ENCODE data around the gene MYF5. TPM values are rescaled to one million over a fixed set of nuclear protein-coding genes. Genes with fewer than 3 reads are reported as not detected.

MYF5 gene
- polyA plus RNA-seq, 3 donors: not detected

DNA sequence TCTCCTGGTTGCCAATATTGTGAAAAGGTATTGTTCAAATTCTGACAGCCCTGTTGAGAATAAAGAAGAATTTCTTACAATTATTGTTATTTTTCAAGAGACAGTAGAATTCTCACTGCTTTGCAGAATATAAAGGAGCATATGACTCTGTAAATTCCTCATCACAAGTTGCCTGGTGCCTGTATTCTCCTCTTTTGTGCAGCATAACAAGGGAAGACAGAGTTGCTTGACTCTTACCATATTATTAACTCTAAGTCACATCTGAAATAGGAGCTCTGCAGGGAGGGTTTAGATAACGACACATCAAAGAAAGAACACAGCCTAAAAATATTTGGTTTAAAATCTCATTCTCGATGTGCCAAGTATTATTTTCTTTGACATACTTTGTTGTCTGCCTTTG lies 31.1 kb downstream of the MYF5 start:
- H3K36me3 Mint-ChIP-seq: no peaks in the 10 kb centered on the region
- H4K20me1 ChIP-seq (ENCODE audit: insufficient read depth, low read length): no peaks in the 10 kb centered on the region
- no peaks in the 10 kb centered on the region for H3K36me3 ChIP-seq (replicated peaks in 1 of 2; ENCODE audit: control insufficient read depth in 1 of 2, insufficient read depth in 2 of 2, low read length in 2 of 2)
- H3K4me1 Mint-ChIP-seq: no peaks in the 10 kb centered on the region
- H3K79me2 ChIP-seq (ENCODE audit: insufficient read depth, low read length): no peaks in the 10 kb centered on the region
- no peak overlapping the region for H3K27ac ChIP-seq (ENCODE audit: low read depth in 1 of 2, low read length in 2 of 2)
- no peak overlapping the region for H2AFZ ChIP-seq (ENCODE audit: insufficient read depth, low read depth, low read length, poor library complexity, severe bottlenecking)
- H3K9me3 Mint-ChIP-seq: peaks cover 0 to 4% (median 0%) of the 10 kb centered on the region in 7 donors
- no peak overlapping the region for H3K4me3 Mint-ChIP-seq
- no peak overlapping the region for H3K27ac Mint-ChIP-seq
- H3K4me1 ChIP-seq (ENCODE audit: control insufficient read depth in 1 of 2, insufficient read depth in 2 of 2, low read length in 2 of 2): no peaks in the 10 kb centered on the region
- H3K27me3 Mint-ChIP-seq (ENCODE audit: low read depth in 3 of 3): peaks cover 0 to 15% (median 2%) of the 10 kb centered on the region in 3 donors
- H3K27me3 ChIP-seq (ENCODE audit: control insufficient read depth in 2 of 2, insufficient read depth in 2 of 2, low read length in 2 of 2): no peaks in the 10 kb centered on the region
- H3K4me3 ChIP-seq (replicated peaks in 1 of 3; ENCODE audit: low read depth in 2 of 3, low read length in 3 of 3): no peak overlapping the region
- H3K9me3 ChIP-seq (replicated peaks in 1 of 2; ENCODE audit: control insufficient read depth in 1 of 2, insufficient read depth in 1 of 2, low read length in 2 of 2): no peaks in the 10 kb centered on the region
- H3K9ac ChIP-seq (ENCODE audit: insufficient read depth, low read length, poor library complexity, severe bottlenecking): no peak overlapping the region
- H3K4me2 ChIP-seq (replicated peaks; ENCODE audit: extremely low read depth, low read length, poor library complexity, severe bottlenecking): no peak overlapping the region
- TF ChIP-seq CTCF (IDR thresholded peaks at IDR 0.05): no peak
- DNase-seq: no peak
- intact Hi-C loops (cut with micrococcal nuclease): no loop called here
- no CpG with 5 or more reads among the region's 2 CpGs for WGBS (ENCODE audit: insufficient coverage)

DNA sequence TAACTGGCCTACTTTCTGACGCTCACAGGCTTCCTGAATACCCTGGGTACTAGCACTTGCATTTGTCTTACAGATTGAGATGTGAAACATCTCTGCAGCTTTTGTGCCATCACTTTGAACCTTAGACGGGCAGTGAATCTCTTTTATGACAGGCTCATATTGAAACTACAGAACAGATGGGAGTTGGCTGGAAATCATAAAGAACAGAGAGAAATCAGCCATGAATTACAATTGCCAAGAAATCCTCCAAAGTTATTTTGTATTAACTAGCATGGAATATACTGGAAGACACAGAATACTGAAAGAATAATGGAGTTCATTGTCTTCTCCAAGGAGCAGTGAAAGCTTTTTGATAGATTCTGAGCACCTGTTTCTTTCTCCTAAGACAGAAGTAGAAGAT lies 32.7 kb downstream of the MYF5 start:
- intact Hi-C loops (cut with micrococcal nuclease): no loop called here
- Mint-ChIP-seq H3K36me3 (no peaks in the 10 kb centered on the region), H3K27ac (no peak overlapping the region), H3K4me1 (no peaks in the 10 kb centered on the region), H3K27me3 (ENCODE audit: low read depth in 3 of 3) (peaks cover 0 to 7% (median 2%) of the 10 kb centered on the region in 3 donors), H3K9me3 (peaks cover 0 to 4% (median 0%) of the 10 kb centered on the region in 7 donors), H3K4me3 (no peak overlapping the region)
- no peaks in the 10 kb centered on the region for H3K36me3 ChIP-seq (replicated peaks in 1 of 2; ENCODE audit: control insufficient read depth in 1 of 2, insufficient read depth in 2 of 2, low read length in 2 of 2)
- no peak overlapping the region for H2AFZ ChIP-seq (ENCODE audit: insufficient read depth, low read depth, low read length, poor library complexity, severe bottlenecking)
- no peaks in the 10 kb centered on the region for H3K27me3 ChIP-seq (ENCODE audit: control insufficient read depth in 2 of 2, insufficient read depth in 2 of 2, low read length in 2 of 2)
- no peak for TF ChIP-seq CTCF (IDR thresholded peaks at IDR 0.05)
- H3K4me3 ChIP-seq (replicated peaks in 1 of 3; ENCODE audit: low read depth in 2 of 3, low read length in 3 of 3): no peak overlapping the region
- DNase-seq: no peak
- no peaks in the 10 kb centered on the region for H3K9me3 ChIP-seq (replicated peaks in 1 of 2; ENCODE audit: control insufficient read depth in 1 of 2, insufficient read depth in 1 of 2, low read length in 2 of 2)
- no peak overlapping the region for H3K4me2 ChIP-seq (replicated peaks; ENCODE audit: extremely low read depth, low read length, poor library complexity, severe bottlenecking)
- H3K79me2 ChIP-seq (ENCODE audit: insufficient read depth, low read length): no peaks in the 10 kb centered on the region
- WGBS (ENCODE audit: insufficient coverage): no CpG with 5 or more reads among the region's 2 CpGs
- H3K27ac ChIP-seq (ENCODE audit: low read depth in 1 of 2, low read length in 2 of 2): no peak overlapping the region
- no peak overlapping the region for H3K9ac ChIP-seq (ENCODE audit: insufficient read depth, low read length, poor library complexity, severe bottlenecking)
- no peaks in the 10 kb centered on the region for H4K20me1 ChIP-seq (ENCODE audit: insufficient read depth, low read length)
- H3K4me1 ChIP-seq (ENCODE audit: control insufficient read depth in 1 of 2, insufficient read depth in 2 of 2, low read length in 2 of 2): no peaks in the 10 kb centered on the region
